ENCODE data around the gene SLC26A1. TPM values are rescaled to one million over a fixed set of nuclear protein-coding genes. Genes with fewer than 3 reads are reported as not detected.

The SLC26A1 gene
- total RNA-seq, 2 donors from 2014 or later = 0.27 to 0.34 TPM

DNA sequence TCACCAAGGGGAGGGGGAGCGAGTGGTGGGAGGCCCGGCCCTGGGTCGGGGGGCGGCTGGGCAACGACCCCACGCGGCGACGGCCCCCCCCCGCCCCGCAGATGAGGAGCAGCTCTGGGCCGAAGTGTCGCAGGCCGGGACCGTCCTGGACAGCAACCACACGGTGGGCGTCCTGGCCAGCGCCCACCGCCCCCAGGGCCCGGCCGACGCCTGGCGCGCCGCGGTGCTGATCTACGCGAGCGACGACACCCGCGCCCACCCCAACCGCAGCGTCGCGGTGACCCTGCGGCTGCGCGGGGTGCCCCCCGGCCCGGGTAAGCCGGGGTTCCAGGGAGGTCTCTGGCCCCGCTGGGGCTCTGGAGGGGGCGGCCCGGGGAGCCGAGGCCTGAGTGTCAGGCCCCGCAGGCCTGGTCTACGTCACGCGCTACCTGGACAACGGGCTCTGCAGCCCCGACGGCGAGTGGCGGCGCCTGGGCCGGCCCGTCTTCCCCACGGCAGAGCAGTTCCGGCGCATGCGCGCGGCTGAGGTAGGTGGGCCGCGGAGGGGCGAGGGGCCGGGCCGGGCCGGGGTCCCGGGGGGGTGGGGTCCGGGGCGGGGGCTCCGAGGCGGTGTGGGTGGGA is 9.5 kb upstream of the SLC26A1 start:
- TF ChIP-seq, protein P1, sequence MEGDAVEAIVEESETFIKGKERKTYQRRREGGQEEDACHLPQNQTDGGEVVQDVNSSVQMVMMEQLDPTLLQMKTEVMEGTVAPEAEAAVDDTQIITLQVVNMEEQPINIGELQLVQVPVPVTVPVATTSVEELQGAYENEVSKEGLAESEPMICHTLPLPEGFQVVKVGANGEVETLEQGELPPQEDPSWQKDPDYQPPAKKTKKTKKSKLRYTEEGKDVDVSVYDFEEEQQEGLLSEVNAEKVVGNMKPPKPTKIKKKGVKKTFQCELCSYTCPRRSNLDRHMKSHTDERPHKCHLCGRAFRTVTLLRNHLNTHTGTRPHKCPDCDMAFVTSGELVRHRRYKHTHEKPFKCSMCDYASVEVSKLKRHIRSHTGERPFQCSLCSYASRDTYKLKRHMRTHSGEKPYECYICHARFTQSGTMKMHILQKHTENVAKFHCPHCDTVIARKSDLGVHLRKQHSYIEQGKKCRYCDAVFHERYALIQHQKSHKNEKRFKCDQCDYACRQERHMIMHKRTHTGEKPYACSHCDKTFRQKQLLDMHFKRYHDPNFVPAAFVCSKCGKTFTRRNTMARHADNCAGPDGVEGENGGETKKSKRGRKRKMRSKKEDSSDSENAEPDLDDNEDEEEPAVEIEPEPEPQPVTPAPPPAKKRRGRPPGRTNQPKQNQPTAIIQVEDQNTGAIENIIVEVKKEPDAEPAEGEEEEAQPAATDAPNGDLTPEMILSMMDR (IDR thresholded peaks at IDR 0.05) = no peak
- no peak for TF ChIP-seq POLR2AphosphoS5 (IDR thresholded peaks at IDR 0.05)
- no peak for TF ChIP-seq POLR2A (IDR thresholded peaks at IDR 0.05)
- H3K27ac ChIP-seq = no peak overlapping the region
- intact Hi-C loops (cut with DNase I) = no loop called here
- H3K9me3 ChIP-seq = no peaks in the 10 kb centered on the region
- no peaks in the 10 kb centered on the region for H3K36me3 ChIP-seq
- peaks cover 13% of the 10 kb centered on the region for H3K4me1 ChIP-seq (replicated peaks)
- H3K27me3 ChIP-seq (replicated peaks; ENCODE audit: insufficient read depth) = peaks cover 40% of the 10 kb centered on the region
- no peak for DNase-seq (ENCODE audit: low spot score)
- WGBS = 0% methylated on average over 35 of the region's 75 CpGs
- no peak overlapping the region for H3K4me3 ChIP-seq

- intact Hi-C loops (cut with DNase I) = no loop called here
- H3K4me1 ChIP-seq (replicated peaks) = peaks cover 16% of the 10 kb centered on the region
- peaks cover 40% of the 10 kb centered on the region for H3K27me3 ChIP-seq (replicated peaks; ENCODE audit: insufficient read depth)
- H3K27ac ChIP-seq = no peak overlapping the region
- no peaks in the 10 kb centered on the region for H3K9me3 ChIP-seq
- no peaks in the 10 kb centered on the region for H3K36me3 ChIP-seq
- WGBS = 2% methylated on average over 32 of the region's 54 CpGs
- H3K4me3 ChIP-seq = no peak overlapping the region
- no peak for TF ChIP-seq POLR2A (IDR thresholded peaks at IDR 0.05)
- TF ChIP-seq, protein P1 (IDR thresholded peaks at IDR 0.05) = no peak
- peak; percentile 40 for DNase-seq (ENCODE audit: low spot score)
These were observed 9.0 kb upstream of the SLC26A1 start for GRCh38 chr4:1002131-1002630.

DNA sequence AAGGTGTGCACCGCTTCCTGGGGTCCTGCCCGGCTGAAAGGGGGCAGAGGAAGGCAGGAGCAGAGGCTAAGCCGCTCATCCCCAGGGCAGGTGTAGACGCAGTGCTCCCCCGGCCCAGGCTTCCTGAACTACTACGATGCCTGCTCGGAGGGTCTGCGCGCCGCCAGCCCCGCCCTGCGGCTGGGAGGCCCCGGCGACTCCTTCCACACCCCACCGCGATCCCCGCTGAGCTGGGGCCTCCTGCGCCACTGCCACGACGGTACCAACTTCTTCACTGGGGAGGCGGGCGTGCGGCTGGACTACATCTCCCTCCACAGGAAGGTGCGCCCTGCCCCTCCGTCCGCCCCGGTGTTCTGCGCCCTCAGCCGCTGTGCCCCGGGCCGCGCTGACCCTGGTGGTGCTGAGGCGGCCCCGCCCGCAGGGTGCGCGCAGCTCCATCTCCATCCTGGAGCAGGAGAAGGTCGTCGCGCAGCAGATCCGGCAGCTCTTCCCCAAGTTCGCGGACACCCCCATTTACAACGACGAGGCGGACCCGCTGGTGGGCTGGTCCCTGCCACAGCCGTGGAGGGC is 8.4 kb upstream of the SLC26A1 start:
- Histone ChIP-seq H3K27me3 (replicated peaks; ENCODE audit: insufficient read depth) (peaks cover 40% of the 10 kb centered on the region), H3K4me3 (no peak overlapping the region), H3K9me3 (no peaks in the 10 kb centered on the region), H3K36me3 (no peaks in the 10 kb centered on the region), H3K27ac (no peak overlapping the region), H3K4me1 (replicated peaks) (peaks cover 16% of the 10 kb centered on the region)
- intact Hi-C loops (cut with DNase I) = no loop called here
- 20% methylated on average over 21 of the region's 48 CpGs for WGBS
- DNase-seq (ENCODE audit: low spot score) = no peak
- TF ChIP-seq, protein P1 (IDR thresholded peaks at IDR 0.05) = no peak
- TF ChIP-seq POLR2A (IDR thresholded peaks at IDR 0.05) (no peak), POLR2AphosphoS5 (IDR thresholded peaks at IDR 0.05) (no peak)

DNA sequence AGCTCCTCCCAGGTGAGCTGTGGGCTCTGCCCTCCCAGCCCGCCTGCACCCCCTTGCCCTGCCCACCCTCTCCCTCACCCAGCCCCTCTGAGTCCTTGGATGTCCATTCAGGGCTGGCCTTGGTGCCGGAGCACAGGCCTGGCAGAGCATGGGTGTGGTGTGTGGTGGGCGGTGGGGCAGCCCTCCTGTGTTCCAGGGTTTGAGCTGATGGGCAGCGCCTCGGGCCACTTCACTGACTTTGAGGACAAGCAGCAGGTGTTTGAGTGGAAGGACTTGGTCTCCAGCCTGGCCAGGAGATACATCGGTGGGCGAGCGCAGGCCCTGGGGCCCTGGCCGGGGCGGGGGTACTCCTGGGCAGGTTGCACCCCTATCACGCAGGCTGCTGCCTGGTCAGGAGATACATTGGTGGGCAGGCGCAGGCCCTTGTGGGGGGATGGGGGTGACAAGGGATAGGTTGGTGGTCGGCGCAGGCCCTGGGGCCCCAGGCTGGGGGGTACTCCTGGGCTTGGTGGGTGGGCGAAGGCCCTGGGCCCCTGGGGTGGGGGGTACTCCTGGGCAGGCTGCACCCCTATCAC is 7.6 kb upstream of the SLC26A1 start:
- H3K4me3 ChIP-seq = no peak overlapping the region
- intact Hi-C loops (cut with DNase I) = no loop called here
- no peaks in the 10 kb centered on the region for H3K9me3 ChIP-seq
- peaks cover 40% of the 10 kb centered on the region for H3K27me3 ChIP-seq (replicated peaks; ENCODE audit: insufficient read depth)
- 83% methylated on average over 14 of the region's 15 CpGs for WGBS
- no peaks in the 10 kb centered on the region for H3K36me3 ChIP-seq
- TF ChIP-seq, protein P1 (IDR thresholded peaks at IDR 0.05) = no peak
- no peak overlapping the region for H3K27ac ChIP-seq
- H3K4me1 ChIP-seq (replicated peaks) = peaks cover 16% of the 10 kb centered on the region
- DNase-seq (ENCODE audit: low spot score) = no peak
